ENCODE data around the gene FBXL17.

DNA sequence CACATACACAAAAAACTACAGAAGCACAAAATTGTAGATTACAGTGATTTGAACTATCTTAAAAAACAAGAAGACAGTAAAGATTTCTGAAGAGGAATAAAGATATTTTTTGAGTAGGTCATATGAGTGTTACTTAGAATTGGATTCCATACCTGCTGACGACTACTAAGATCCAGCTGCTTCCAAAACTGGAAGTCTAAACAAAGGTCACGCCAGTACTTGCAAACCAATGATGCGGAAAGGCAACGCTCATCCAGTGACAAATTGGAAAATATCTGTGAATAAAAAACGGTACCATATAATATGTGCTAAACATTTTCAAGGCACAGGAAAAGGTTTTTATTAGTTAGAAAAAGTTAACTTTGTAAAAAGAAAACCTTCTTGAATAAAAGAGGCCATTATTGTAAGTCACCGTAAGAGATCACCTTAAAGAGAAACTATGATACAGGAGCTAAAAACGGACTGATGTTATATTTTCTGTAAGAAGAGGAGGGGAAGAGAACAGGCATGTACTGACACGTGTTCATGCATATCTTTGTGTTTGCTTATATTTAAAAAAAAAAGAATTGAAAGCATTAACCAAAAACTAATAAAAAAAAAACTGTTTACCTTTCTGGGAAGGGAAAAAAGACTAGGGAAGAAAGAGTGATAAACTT lies 14.1 kb downstream of the FBXL17 start:
- TF ChIP-seq, protein P1, sequence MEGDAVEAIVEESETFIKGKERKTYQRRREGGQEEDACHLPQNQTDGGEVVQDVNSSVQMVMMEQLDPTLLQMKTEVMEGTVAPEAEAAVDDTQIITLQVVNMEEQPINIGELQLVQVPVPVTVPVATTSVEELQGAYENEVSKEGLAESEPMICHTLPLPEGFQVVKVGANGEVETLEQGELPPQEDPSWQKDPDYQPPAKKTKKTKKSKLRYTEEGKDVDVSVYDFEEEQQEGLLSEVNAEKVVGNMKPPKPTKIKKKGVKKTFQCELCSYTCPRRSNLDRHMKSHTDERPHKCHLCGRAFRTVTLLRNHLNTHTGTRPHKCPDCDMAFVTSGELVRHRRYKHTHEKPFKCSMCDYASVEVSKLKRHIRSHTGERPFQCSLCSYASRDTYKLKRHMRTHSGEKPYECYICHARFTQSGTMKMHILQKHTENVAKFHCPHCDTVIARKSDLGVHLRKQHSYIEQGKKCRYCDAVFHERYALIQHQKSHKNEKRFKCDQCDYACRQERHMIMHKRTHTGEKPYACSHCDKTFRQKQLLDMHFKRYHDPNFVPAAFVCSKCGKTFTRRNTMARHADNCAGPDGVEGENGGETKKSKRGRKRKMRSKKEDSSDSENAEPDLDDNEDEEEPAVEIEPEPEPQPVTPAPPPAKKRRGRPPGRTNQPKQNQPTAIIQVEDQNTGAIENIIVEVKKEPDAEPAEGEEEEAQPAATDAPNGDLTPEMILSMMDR (conservative IDR thresholded peaks at IDR 0.05; ENCODE audit: low read depth, low read length) = no peak
- TF ChIP-seq RCOR1 (IDR thresholded peaks at IDR 0.05; ENCODE audit: insufficient replicate concordance, low read length) (no peak), POLR2A (IDR thresholded peaks at IDR 0.05; ENCODE audit: low read depth, low read length) (no peak)

All from IMR-90 (cell line).